ENCODE measurements around the gene TBC1D22A. TPM values are rescaled to one million over a fixed set of nuclear protein-coding genes. Genes with fewer than 3 reads are reported as not detected.

The TBC1D22A gene
- total RNA-seq, 6 experiments from 2014 or later = 10.9 to 18.1 (median 14.0) TPM

DNA sequence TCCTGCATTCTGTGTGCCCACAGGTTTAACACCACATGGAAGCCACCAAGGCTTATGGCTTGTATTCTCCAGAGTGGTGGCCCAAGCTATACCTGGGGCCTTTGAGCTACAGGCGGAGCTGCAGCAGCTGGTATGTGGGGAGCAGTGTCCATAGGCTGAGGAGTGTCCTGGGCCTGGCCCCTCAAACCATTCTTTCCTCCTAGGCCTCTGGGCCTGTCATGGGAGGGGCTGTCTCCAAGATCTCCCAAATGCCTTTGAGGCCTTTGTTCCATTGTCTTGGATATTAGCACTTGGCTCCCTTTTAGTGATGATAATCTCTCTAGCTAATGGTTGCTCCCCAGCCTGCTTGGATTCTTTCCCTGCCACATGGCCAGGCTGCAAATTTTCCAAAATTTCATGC, 6.4 kb upstream of the TBC1D22A start:
- Histone ChIP-seq H3K9me3 (no peaks in the 10 kb centered on the region), H3K27ac (no peak overlapping the region), H3K4me3 (no peak overlapping the region), H3K4me1 (peaks cover 0 to 63% (median 31%) of the 10 kb centered on the region in 4 donors), H3K36me3 (no peaks in the 10 kb centered on the region), H3K27me3 (no peaks in the 10 kb centered on the region)
- TF ChIP-seq, protein P1, sequence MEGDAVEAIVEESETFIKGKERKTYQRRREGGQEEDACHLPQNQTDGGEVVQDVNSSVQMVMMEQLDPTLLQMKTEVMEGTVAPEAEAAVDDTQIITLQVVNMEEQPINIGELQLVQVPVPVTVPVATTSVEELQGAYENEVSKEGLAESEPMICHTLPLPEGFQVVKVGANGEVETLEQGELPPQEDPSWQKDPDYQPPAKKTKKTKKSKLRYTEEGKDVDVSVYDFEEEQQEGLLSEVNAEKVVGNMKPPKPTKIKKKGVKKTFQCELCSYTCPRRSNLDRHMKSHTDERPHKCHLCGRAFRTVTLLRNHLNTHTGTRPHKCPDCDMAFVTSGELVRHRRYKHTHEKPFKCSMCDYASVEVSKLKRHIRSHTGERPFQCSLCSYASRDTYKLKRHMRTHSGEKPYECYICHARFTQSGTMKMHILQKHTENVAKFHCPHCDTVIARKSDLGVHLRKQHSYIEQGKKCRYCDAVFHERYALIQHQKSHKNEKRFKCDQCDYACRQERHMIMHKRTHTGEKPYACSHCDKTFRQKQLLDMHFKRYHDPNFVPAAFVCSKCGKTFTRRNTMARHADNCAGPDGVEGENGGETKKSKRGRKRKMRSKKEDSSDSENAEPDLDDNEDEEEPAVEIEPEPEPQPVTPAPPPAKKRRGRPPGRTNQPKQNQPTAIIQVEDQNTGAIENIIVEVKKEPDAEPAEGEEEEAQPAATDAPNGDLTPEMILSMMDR (IDR thresholded peaks at IDR 0.05) = no peak
- TF ChIP-seq POLR2A (IDR thresholded peaks at IDR 0.05) = no peak
- intact Hi-C loops (cut with DNase I) = no loop called here
- DNase-seq (peak in 1 of 3 donors; percentile 5), ATAC-seq (no peak)
- no CpG with 5 or more reads among the region's 1 CpG for WGBS (ENCODE audit: insufficient coverage, low coverage, low lambda C conversion rate, missing lambda C conversion rate)

DNA sequence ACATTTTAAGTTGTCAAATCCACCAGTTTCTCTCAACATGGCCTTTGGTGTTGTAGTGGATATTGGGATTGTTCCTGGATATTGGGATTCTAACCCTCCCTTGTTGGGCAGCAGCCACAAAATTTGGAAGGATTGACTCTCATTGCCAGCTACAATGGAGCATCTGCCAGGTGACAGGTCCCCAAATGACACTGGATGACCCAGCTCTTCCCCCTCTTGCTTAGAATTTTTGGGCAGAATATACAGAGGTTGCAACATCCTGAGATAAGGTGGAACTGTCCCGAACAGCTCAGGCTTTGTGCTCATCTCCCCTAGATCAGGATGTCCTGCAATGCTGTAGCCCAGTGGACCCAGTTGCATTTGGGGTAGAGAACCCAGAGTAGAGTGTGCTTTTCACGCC, 5.3 kb upstream of the TBC1D22A start:
- DNase-seq (peak in 2 of 3 donors; percentile 17 to 78), ATAC-seq (peak; percentile 7 to 46 (median 36))
- TF ChIP-seq, protein P1 (IDR thresholded peaks at IDR 0.05) = no peak
- TF ChIP-seq POLR2A (IDR thresholded peaks at IDR 0.05) = no peak
- H3K4me3 ChIP-seq = no peak overlapping the region
- WGBS (ENCODE audit: insufficient coverage, low coverage, low lambda C conversion rate, missing lambda C conversion rate) = 28% methylated on average over 2 of the region's 2 CpGs
- H3K4me1 ChIP-seq = peaks cover 0 to 64% (median 27%) of the 10 kb centered on the region in 4 donors
- no peaks in the 10 kb centered on the region for H3K36me3 ChIP-seq
- no peaks in the 10 kb centered on the region for H3K9me3 ChIP-seq
- H3K27me3 ChIP-seq = no peaks in the 10 kb centered on the region
- intact Hi-C loops (cut with DNase I) = no loop called here
- H3K27ac ChIP-seq = peak overlapping the region in 1 of 3 donors; percentile 51

DNA sequence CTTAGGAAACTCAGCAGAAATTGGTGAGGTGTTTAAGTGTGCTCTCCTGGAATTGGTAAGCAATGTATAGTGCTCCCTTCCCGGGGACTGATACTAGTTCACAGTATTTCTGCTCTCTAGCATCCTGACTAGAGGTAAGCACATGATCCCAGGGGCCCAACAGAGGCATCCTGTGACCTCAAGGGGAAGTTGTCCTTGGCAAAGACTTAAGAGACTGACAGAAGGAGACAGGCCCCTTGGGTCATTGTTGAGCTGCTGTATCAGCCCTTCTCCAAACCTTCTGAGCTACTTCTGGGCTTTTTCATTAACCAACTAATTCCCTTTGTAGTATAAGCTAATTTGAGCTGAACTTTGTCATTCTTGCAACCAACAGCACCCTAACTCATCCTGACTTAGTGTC, 4.3 kb upstream of the TBC1D22A start:
- Histone ChIP-seq H3K4me1 (peaks cover 0 to 60% (median 22%) of the 10 kb centered on the region in 4 donors), H3K27ac (peak overlapping the region in 1 of 3 donors; percentile 73), H3K36me3 (no peaks in the 10 kb centered on the region), H3K4me3 (no peak overlapping the region), H3K9me3 (no peaks in the 10 kb centered on the region), H3K27me3 (no peaks in the 10 kb centered on the region)
- DNase-seq = peak in 1 of 3 donors; percentile 16
- ATAC-seq = no peak
- TF ChIP-seq, protein P1 (IDR thresholded peaks at IDR 0.05) = no peak
- no peak for TF ChIP-seq POLR2A (IDR thresholded peaks at IDR 0.05)
- WGBS (ENCODE audit: insufficient coverage, low coverage, low lambda C conversion rate, missing lambda C conversion rate) = no CpG with 5 or more reads among the region's 1 CpG
- intact Hi-C loops (cut with DNase I) = no loop called here

DNA sequence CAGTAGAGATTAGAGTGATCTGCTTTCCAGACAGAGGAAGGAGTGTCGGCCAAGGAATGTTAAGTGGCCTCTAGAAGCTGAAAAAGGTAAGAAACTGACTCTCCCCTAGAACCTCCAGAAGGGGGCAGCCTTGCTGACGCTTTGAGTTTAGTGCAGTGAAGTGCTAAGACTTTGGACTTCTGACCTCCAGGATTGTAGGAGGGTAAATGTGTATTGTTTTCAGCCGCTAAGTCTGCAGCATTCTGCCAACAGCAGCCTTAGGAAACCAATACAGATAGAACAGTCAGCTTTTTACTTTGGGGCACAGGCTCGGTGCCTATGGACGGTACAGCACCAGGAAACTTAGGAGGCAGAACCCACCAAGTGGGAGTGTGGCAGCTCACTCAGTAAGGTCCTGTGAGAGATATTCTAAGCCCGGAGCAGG, 3.6 kb upstream of the TBC1D22A start:
- DNase-seq (peak in 2 of 3 donors; percentile 43 to 57), ATAC-seq (peak; percentile 40 to 62 (median 52))
- 12% methylated on average over 5 of the region's 6 CpGs for WGBS (ENCODE audit: insufficient coverage, low coverage, low lambda C conversion rate, missing lambda C conversion rate)
- peaks cover 0 to 59% (median 22%) of the 10 kb centered on the region in 4 donors for H3K4me1 ChIP-seq
- intact Hi-C loops (cut with DNase I) = no loop called here
- peak overlapping the region in 2 of 3 donors; percentile 57 to 73 for H3K27ac ChIP-seq
- H3K27me3 ChIP-seq = no peaks in the 10 kb centered on the region
- H3K36me3 ChIP-seq = no peaks in the 10 kb centered on the region
- no peak overlapping the region for H3K4me3 ChIP-seq
- TF ChIP-seq, protein P1 (IDR thresholded peaks at IDR 0.05) = peak; percentile 70 to 85 (median 78)
- TF ChIP-seq POLR2A (IDR thresholded peaks at IDR 0.05) = no peak
- no peaks in the 10 kb centered on the region for H3K9me3 ChIP-seq

Measured in right lobe of liver (tissue), 6 donors.